T-helper 1 cell treated with Interleukin-12 subunit alpha and Interleukin-12 subunit beta and Interleukin-4 antibody, amounts not matched to agents 30 ng/mL and 1 ng/mL, for 36 hours (primary cell): Measurements from ENCODE around the gene PRR23E. TPM values are rescaled to one million over a fixed set of nuclear protein-coding genes. Genes with fewer than 3 reads are reported as not detected.

Source experiments
- intact Hi-C: fragments of 100-400 bp; cut with micrococcal nuclease; formaldehyde crosslinking; loops from one replicate; pipeline ENCODE4 v1.15.1; 2024
- total RNA-seq: library from RNA; stranded (reverse); gene quantifications from 2 replicates; pipeline ENCODE4 v1.2.3, GENCODE V29; 2022

Gene PRR23E
- total RNA-seq, 1 donor from 2014 or later, result not detected

- intact Hi-C loops, result no loop called here
These were observed 29.2 kb downstream of the PRR23E start for GRCh38 chr3:127222163-127222562.

GRCh38 chr3:127222664-127223063 is 29.7 kb downstream of the PRR23E start:
- intact Hi-C loops, result no loop called here

- intact Hi-C loops, result no loop called here
These were observed 31.2 kb downstream of the PRR23E start for GRCh38 chr3:127224118-127224517.

- intact Hi-C loops, result loop anchor here (5.0 kb wide), 1 partner anchor 244 kb away; the partner anchor contains the start of gene PLXNA1
These were observed 33.5 kb downstream of the PRR23E start for GRCh38 chr3:127226457-127226856.

GRCh38 chr3:127226946-127227842 is 34.3 kb downstream of the PRR23E start:
- intact Hi-C loops, result loop anchor here (5.0 kb wide), 1 partner anchor 245 kb away; the partner anchor contains the start of gene PLXNA1

GRCh38 chr3:127228866-127229265 is 35.9 kb downstream of the PRR23E start:
- intact Hi-C loops, result loop anchor here (5.0 kb wide), 1 partner anchor 247 kb away; the partner anchor contains the start of gene PLXNA1

GRCh38 chr3:127233371-127233770 is 40.4 kb downstream of the PRR23E start:
- intact Hi-C loops, result no loop called here

GRCh38 chr3:127234778-127235177 is 41.8 kb downstream of the PRR23E start:
- intact Hi-C loops, result no loop called here

GRCh38 chr3:127235706-127236105 is 42.8 kb downstream of the PRR23E start:
- intact Hi-C loops, result no loop called here

GRCh38 chr3:127237835-127238234 is 44.9 kb downstream of the PRR23E start:
- intact Hi-C loops, result no loop called here

GRCh38 chr3:127238602-127239001 is 45.7 kb downstream of the PRR23E start:
- intact Hi-C loops, result no loop called here

GRCh38 chr3:127247292-127247691 is 54.4 kb downstream of the PRR23E start:
- intact Hi-C loops, result no loop called here

Other genes with a start within 250 kb of the PRR23E start
- gene PLXNA1, start 210.0 kb upstream of the PRR23E start, total RNA-seq, result 15.8 and 16.1 TPM in 2 replicates
- not detected in 2 replicates for gene PRR20G, start 94.9 kb downstream of the PRR23E start, total RNA-seq